HFFc6 (cell line): Measurements from ENCODE around the gene PNKD. TPM values are rescaled to one million over a fixed set of nuclear protein-coding genes. Genes with fewer than 3 reads are reported as not detected.

Experiments used
- DNase-seq: peaks from one replicate; pipeline ENCODE4 v3.0.0-alpha.2; 2018
- H3K27ac Mint-ChIP-seq: 2 replicates; pipeline ENCODE4 v1.8.0; 2020; ENCODE audit warnings: mild to moderate bottlenecking, mixed read lengths
- H3K27me3 Mint-ChIP-seq: 2 replicates; pipeline ENCODE4 v1.8.0; 2021; ENCODE audit warnings: mild to moderate bottlenecking, moderate library complexity, mixed read lengths; ENCODE audit not compliant: insufficient read depth
- H3K36me3 Mint-ChIP-seq: 2 replicates; pipeline ENCODE4 v1.8.0; 2021; ENCODE audit warnings: low read depth, mixed read lengths
- H3K4me1 Mint-ChIP-seq: 2 replicates; pipeline ENCODE4 v1.8.0; 2020; ENCODE audit warnings: low read depth, mixed read lengths
- H3K4me3 Mint-ChIP-seq: 2 replicates; pipeline ENCODE4 v1.8.0; 2020; ENCODE audit warnings: mild to moderate bottlenecking, moderate library complexity, mixed read lengths
- H3K9me3 Mint-ChIP-seq: 2 replicates; pipeline ENCODE4 v1.8.0; 2020; ENCODE audit warnings: mild to moderate bottlenecking, mixed read lengths
- microRNA-seq: library from miRNA; unstranded; fragments of <30 nt; microRNA quantifications from one replicate; pipeline ENCODE4, GENCODE V29; 2019
- total RNA-seq, 6 experiments: library from RNA; stranded (reverse); fragmentation: NEBNext Ultra II Directional; extraction: Animal tissue kit (Norgen Biotek cat#: 25700); gene quantifications; 2 replicates in 1 of 6; 3 replicates in 5 of 6; pipeline ENCODE4 v1.2.3, GENCODE V29; 2021
- TF ChIP-seq, protein P1 (sequence below): fragments of 200-600 bp; sonication (generic); IDR thresholded peaks from 2 replicates; pipeline ENCODE4 v1.5.0; 2021; ENCODE audit warnings: antibody characterized with exemption, mild to moderate bottlenecking

The PNKD gene
- total RNA-seq, 6 experiments from 2014 or later: 50.8 to 62.8 (median 57.7) TPM

DNA sequence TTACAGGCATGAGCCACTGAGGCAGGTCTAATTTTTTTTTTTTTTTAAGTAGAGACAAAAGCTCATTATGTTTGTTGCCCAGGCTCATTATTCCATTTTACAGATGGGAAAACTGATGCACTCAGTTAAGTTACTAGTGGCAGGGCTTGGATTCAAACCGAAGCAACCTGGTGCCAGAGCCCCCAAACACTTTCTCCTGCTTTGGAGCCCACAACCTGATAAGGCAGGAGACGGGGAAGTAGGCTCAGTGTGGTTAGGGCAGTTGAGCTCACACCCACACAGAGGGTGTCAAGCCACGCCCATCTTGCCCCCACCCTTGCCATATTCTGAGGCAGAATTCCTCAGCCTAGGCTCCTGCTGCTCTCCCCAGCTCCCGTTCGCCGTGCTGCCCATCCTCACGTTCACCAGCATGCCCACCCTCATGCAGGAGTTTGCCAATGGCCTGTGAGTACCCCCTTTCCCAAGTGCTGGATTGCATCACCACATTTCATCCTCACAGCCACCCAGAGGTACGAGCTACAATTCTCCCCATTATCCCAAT is 123.5 kb downstream of the PNKD start:
- Mint-ChIP-seq H3K27me3 (peaks cover 2% of the 10 kb centered on the region; the same call in 1 of the 2 replicates), H3K9me3 (no peaks in the 10 kb centered on the region), H3K27ac (no peak overlapping the region), H3K4me3 (no peak overlapping the region), H3K4me1 (peaks cover 27% of the 10 kb centered on the region), H3K36me3 (no peaks in the 10 kb centered on the region)
- TF ChIP-seq, protein P1, sequence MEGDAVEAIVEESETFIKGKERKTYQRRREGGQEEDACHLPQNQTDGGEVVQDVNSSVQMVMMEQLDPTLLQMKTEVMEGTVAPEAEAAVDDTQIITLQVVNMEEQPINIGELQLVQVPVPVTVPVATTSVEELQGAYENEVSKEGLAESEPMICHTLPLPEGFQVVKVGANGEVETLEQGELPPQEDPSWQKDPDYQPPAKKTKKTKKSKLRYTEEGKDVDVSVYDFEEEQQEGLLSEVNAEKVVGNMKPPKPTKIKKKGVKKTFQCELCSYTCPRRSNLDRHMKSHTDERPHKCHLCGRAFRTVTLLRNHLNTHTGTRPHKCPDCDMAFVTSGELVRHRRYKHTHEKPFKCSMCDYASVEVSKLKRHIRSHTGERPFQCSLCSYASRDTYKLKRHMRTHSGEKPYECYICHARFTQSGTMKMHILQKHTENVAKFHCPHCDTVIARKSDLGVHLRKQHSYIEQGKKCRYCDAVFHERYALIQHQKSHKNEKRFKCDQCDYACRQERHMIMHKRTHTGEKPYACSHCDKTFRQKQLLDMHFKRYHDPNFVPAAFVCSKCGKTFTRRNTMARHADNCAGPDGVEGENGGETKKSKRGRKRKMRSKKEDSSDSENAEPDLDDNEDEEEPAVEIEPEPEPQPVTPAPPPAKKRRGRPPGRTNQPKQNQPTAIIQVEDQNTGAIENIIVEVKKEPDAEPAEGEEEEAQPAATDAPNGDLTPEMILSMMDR: no peak
- DNase-seq: no peak

- Mint-ChIP-seq H3K27ac (no peak overlapping the region), H3K4me1 (peaks cover 27% of the 10 kb centered on the region), H3K27me3 (no peaks in the 10 kb centered on the region), H3K9me3 (no peaks in the 10 kb centered on the region), H3K36me3 (no peaks in the 10 kb centered on the region), H3K4me3 (no peak overlapping the region)
- TF ChIP-seq, protein P1: no peak
- no peak for DNase-seq
These were observed 124.2 kb downstream of the PNKD start for GRCh38 chr2:218394298-218395089.

DNA sequence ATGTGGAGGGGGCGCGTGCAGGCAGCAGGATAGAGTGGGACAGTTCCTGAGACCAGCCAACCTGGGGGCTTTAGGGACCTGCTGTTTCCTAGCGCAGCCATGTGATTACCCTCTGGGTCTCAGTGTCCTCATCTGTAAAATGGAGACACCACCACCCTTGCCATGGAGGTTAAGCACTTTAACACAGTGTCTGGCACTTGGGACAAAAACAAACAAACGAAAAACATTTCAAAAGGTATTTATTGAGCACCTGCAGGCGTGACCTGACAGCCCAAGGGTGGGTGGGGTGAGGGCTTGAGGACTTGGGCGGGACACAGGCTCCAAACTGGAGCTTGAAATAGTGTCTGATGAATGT is 124.7 kb downstream of the PNKD start:
- no peak overlapping the region for H3K27ac Mint-ChIP-seq
- H3K4me1 Mint-ChIP-seq: peaks cover 27% of the 10 kb centered on the region
- no peaks in the 10 kb centered on the region for H3K9me3 Mint-ChIP-seq
- DNase-seq: no peak
- no peaks in the 10 kb centered on the region for H3K27me3 Mint-ChIP-seq
- TF ChIP-seq, protein P1: no peak
- no peak overlapping the region for H3K4me3 Mint-ChIP-seq
- no peaks in the 10 kb centered on the region for H3K36me3 Mint-ChIP-seq

GRCh38 chr2:218395456-218395825 is 125.1 kb downstream of the PNKD start:
- TF ChIP-seq, protein P1: no peak
- Mint-ChIP-seq H3K27ac (peak overlapping the region; percentile 88), H3K4me3 (peak overlapping the region; percentile 87), H3K27me3 (no peaks in the 10 kb centered on the region; the same call in 1 of the 2 replicates), H3K9me3 (no peaks in the 10 kb centered on the region), H3K36me3 (no peaks in the 10 kb centered on the region), H3K4me1 (peaks cover 27% of the 10 kb centered on the region)
- no peak for DNase-seq

GRCh38 chr2:218395826-218396687 is 125.7 kb downstream of the PNKD start:
- Mint-ChIP-seq H3K9me3 (no peaks in the 10 kb centered on the region), H3K4me3 (peak overlapping the region; percentile 94), H3K36me3 (no peaks in the 10 kb centered on the region), H3K4me1 (peaks cover 27% of the 10 kb centered on the region), H3K27ac (peak overlapping the region; percentile 98), H3K27me3 (no peaks in the 10 kb centered on the region; the same call in 1 of the 2 replicates)
- TF ChIP-seq, protein P1: peak; percentile 97
- peak; percentile 93 for DNase-seq

Small RNA genes lying within 50 kb of the gene (microRNA-seq; reads per million reads assigned to microRNA genes)
- gene MIR6513: 3.1 reads per million
- gene MIR6810: not detected

Other genes with a start within 250 kb of the PNKD start
- not detected for gene RUFY4, start 201.3 kb upstream of the PNKD start, total RNA-seq
- not detected for gene CXCR2, start 144.5 kb upstream of the PNKD start, total RNA-seq
- not detected for gene CXCR1, start 103.6 kb upstream of the PNKD start, total RNA-seq
- 100 to 1,000 TPM; 458 to 516 (median 500) TPM for gene ARPC2, start 53.3 kb upstream of the PNKD start, total RNA-seq
- gene GPBAR1, start 9.5 kb upstream of the PNKD start, total RNA-seq: under 1 TPM in 5 of 6 experiments, not detected in 1; 0.10 to 0.17 (median 0.12) TPM
- gene AAMP, start 382 bp upstream of the PNKD start, total RNA-seq: 10 to 100 TPM; 71.6 to 91.3 (median 80.4) TPM
- gene TMBIM1, start 22.0 kb downstream of the PNKD start, total RNA-seq: 100 to 1,000 TPM; 163 to 187 (median 176) TPM
- not detected for gene CATIP, start 86.3 kb downstream of the PNKD start, total RNA-seq
- gene SLC11A1, start 111.8 kb downstream of the PNKD start, total RNA-seq: under 1 TPM; 0.05 to 0.16 (median 0.11) TPM
- gene CTDSP1, start 129.3 kb downstream of the PNKD start, total RNA-seq: 10 to 100 TPM; 72.0 to 82.0 (median 75.5) TPM
- gene VIL1, start 148.6 kb downstream of the PNKD start, total RNA-seq: not detected